Measurements from ENCODE around the gene ASAP2. TPM values are rescaled to one million over a fixed set of nuclear protein-coding genes. Genes with fewer than 3 reads are reported as not detected.

Gene ASAP2
- total RNA-seq, 4 donors from 2014 or later: 22.0 to 54.6 (median 30.0) TPM

DNA sequence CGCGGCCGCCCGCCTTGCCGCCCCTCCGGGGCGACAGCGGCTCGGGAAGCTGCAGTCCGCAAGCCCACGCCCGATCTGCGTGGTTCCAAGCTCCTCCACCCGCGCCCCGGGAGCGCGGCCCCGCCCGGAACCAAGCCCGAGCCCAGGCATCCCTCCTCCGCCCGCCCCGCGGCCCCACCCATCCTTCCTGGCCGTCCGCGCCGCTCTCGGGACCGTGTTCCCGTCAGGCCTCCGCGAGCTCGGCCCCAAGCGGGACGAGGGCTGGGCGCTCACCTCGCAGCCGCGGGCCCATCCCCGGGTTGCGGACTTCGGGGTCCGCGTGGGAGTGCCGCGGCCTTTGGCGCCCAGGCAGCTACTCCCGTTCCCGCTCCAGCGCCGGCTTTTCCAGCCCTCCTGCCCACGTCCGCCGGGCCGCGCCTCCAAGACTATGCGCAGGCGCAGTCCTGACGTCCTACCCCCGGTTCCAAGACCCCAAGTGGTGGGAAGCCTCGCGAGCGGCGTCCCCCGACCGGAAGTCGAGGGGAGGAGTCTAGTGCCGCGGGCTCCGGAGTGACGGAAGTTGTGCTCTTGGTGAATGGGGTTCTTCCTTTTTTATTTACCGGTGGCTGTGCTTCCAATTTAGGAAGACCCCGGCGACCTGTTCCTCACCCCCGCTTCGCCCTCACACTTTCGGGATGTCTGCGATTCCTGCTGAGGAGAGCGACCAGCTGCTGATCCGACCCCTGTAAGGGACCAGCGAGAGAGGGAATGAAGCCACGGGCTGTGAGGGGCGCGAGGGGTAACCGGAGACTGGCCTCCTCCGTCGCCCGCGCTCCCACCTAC lies 216.7 kb downstream of the ASAP2 start, which contains the start of the genes CPSF3 and ITGB1BP1:
Gene CPSF3, plus strand, starts transcription at position 555 of the 822 bp plus-strand sequence. Its CDS starts 120 bp downstream, at position 675.
Gene ITGB1BP1, minus strand, starts transcription at position 429 of the 822 bp plus-strand sequence. CDS start 4,831 bp downstream, outside the sequence.
- peak; percentile 97 to 98 for DNase-seq (ENCODE audit: low spot score in 2 of 2)
- no peak for TF ChIP-seq EP300 (IDR thresholded peaks at IDR 0.05)
- TF ChIP-seq POLR2A (IDR thresholded peaks at IDR 0.05): peak; percentile 5 to 38
- TF ChIP-seq CTCF (IDR thresholded peaks at IDR 0.05): peak in 1 of 2 donors; percentile 4
- peak in 2 of 3 donors; percentile 82 to 83 for TF ChIP-seq POLR2AphosphoS5 (IDR thresholded peaks at IDR 0.05)
- Histone ChIP-seq H3K27ac (peak within 1 kb of the TSS; percentile 89), H3K36me3 (no peaks in the 10 kb centered on the region), H3K27me3 (no peaks in the 10 kb centered on the region), H3K4me3 (peak within 1 kb of the TSS; percentile 94), H3K9me3 (no peaks in the 10 kb centered on the region), H3K4me1 (peaks cover 38% of the 10 kb centered on the region)
- WGBS: 0% methylated on average over 21 of the region's 91 CpGs

- Histone ChIP-seq H3K4me1 (peaks cover 38% of the 10 kb centered on the region), H3K4me3 (peak overlapping the region; percentile 94), H3K36me3 (peaks cover 2% of the 10 kb centered on the region), H3K27me3 (no peaks in the 10 kb centered on the region), H3K27ac (peak overlapping the region; percentile 89), H3K9me3 (no peaks in the 10 kb centered on the region)
- DNase-seq (ENCODE audit: low spot score in 2 of 2): no peak
- TF ChIP-seq EP300 (IDR thresholded peaks at IDR 0.05): no peak
- no peak for TF ChIP-seq POLR2A (IDR thresholded peaks at IDR 0.05)
- TF ChIP-seq POLR2AphosphoS5 (IDR thresholded peaks at IDR 0.05): no peak
- TF ChIP-seq CTCF (IDR thresholded peaks at IDR 0.05): no peak
- WGBS: 0% methylated on average over 19 of the region's 21 CpGs
These were observed 217.3 kb downstream of the ASAP2 start for GRCh38 chr2:9423922-9424272.

- no peak for DNase-seq (ENCODE audit: low spot score in 2 of 2)
These were observed 218.0 kb downstream of the ASAP2 start for GRCh38 chr2:9424447-9425164.

DNA sequence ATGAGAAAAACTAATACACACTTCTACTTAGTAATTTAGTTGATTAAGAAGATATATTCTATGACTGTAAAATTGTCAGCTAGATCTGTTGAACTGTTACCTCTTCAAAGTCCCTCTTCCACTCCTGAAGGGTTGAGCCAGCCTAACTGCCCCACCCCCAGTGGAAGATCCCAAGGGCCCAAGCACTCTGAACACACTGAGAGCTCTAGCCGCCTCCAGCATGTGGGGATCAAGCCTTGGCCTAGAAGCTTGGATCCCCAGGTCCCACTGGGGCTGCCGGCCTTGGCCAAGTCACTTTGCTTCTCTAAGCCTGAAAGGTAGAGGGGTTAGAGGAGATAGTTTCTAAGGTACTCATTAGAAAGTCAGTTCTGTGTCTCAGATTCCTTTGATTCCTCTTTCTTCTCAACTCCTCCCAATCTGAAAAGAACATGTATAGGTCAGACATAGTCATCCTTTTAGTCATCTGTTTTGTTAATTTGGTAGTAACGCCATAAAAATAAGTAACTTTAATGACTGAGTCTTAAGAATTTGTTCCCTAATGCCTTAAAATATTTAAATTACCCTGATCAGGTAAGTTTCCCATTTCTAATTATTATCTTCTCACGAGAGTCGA lies 222.5 kb downstream of the ASAP2 start:
- no peak for DNase-seq (ENCODE audit: low spot score in 2 of 2)
- H3K36me3 ChIP-seq: peaks cover 52% of the 10 kb centered on the region
- H3K27ac ChIP-seq: no peak overlapping the region
- TF ChIP-seq CTCF (IDR thresholded peaks at IDR 0.05) (no peak), POLR2A (IDR thresholded peaks at IDR 0.05) (no peak), POLR2AphosphoS5 (IDR thresholded peaks at IDR 0.05) (no peak), EP300 (IDR thresholded peaks at IDR 0.05) (no peak)
- H3K9me3 ChIP-seq: no peaks in the 10 kb centered on the region
- peaks cover 13% of the 10 kb centered on the region for H3K4me1 ChIP-seq
- WGBS: 90% methylated on average over 5 of the region's 5 CpGs
- no peak overlapping the region for H3K4me3 ChIP-seq
- H3K27me3 ChIP-seq: no peaks in the 10 kb centered on the region

More at GRCh38 chr2:9424447-9425164, 218.0 kb downstream of the ASAP2 start:
- Histone ChIP-seq H3K4me3 (peak overlapping the region; percentile 94), H3K4me1 (peaks cover 38% of the 10 kb centered on the region), H3K36me3 (peaks cover 8% of the 10 kb centered on the region), H3K27me3 (no peaks in the 10 kb centered on the region), H3K9me3 (no peaks in the 10 kb centered on the region), H3K27ac (no peak overlapping the region)
- TF ChIP-seq EP300 (IDR thresholded peaks at IDR 0.05) (no peak), POLR2AphosphoS5 (IDR thresholded peaks at IDR 0.05) (no peak), CTCF (IDR thresholded peaks at IDR 0.05) (no peak), POLR2A (IDR thresholded peaks at IDR 0.05) (no peak)
- 67% methylated on average over 11 of the region's 11 CpGs for WGBS

Data from suprapubic skin (tissue), 4 donors.